NCI-H1417 treated with DMSO at 0.1 percent for 48 hours (cell line): ENCODE results near the gene PLEKHN1.
"Not testable (repeated sequence)": the region's sequence is repeated elsewhere in the genome, so short reads cannot be mapped to it uniquely, and the experiment has no call there.

Experiments
- DNase-seq: peaks from one replicate; lab custom pipeline; 2025; lab: John Stamatoyannopoulos, UW

The PLEKHN1 gene

GRCh38 chr1:942411-942821 is 23.9 kb upstream of the PLEKHN1 start:
- DNase-seq: no peak

GRCh38 chr1:942864-943533 is 23.3 kb upstream of the PLEKHN1 start:
- DNase-seq: no peak

- no peak for DNase-seq
These were observed 22.5 kb upstream of the PLEKHN1 start for GRCh38 chr1:943545-944340.

- DNase-seq: no peak
These were observed 21.6 kb upstream of the PLEKHN1 start for GRCh38 chr1:944341-945325.

- no peak for DNase-seq
These were observed 20.4 kb upstream of the PLEKHN1 start for GRCh38 chr1:945688-946556.

- DNase-seq: not testable (repeated sequence)
These were observed 19.5 kb upstream of the PLEKHN1 start for GRCh38 chr1:946811-947210.

GRCh38 chr1:947958-948357 is 18.3 kb upstream of the PLEKHN1 start:
- no peak for DNase-seq

GRCh38 chr1:950268-950667 is 16.0 kb upstream of the PLEKHN1 start:
- no peak for DNase-seq

GRCh38 chr1:950881-951280 is 15.4 kb upstream of the PLEKHN1 start:
- DNase-seq: no peak

- DNase-seq: no peak
These were observed 14.9 kb upstream of the PLEKHN1 start for GRCh38 chr1:951364-951763.

- no peak for DNase-seq
These were observed 14.1 kb upstream of the PLEKHN1 start for GRCh38 chr1:952201-952600.

GRCh38 chr1:952603-953002 is 13.7 kb upstream of the PLEKHN1 start:
- no peak for DNase-seq

GRCh38 chr1:953524-954320 is 12.6 kb upstream of the PLEKHN1 start:
- no peak for DNase-seq

GRCh38 chr1:954927-955326 is 11.4 kb upstream of the PLEKHN1 start:
- DNase-seq: no peak

GRCh38 chr1:955474-955873 is 10.8 kb upstream of the PLEKHN1 start:
- DNase-seq: no peak

- no peak for DNase-seq
These were observed 9.6 kb upstream of the PLEKHN1 start for GRCh38 chr1:956636-957035.

- DNase-seq: no peak
These were observed 7.2 kb upstream of the PLEKHN1 start, which contains the start of gene NOC2L for GRCh38 chr1:958823-959730. NOC2L (minus strand) TSS chr1:959256; CDS start chr1:959240, 16 bp downstream.

GRCh38 chr1:959731-960362 is 6.4 kb upstream of the PLEKHN1 start:
- no peak for DNase-seq
